GM19324 (cell line): Measurements from ENCODE around the gene GNAZ.
"Not testable (repeated sequence)": the region's sequence is repeated elsewhere in the genome, so short reads cannot be mapped to it uniquely, and the experiment has no call there.

Experiments
- ATAC-seq: cut with Tn5 transposase; IDR thresholded peaks from one replicate; pipeline ENCODE4 v1.9.1; 2021; ENCODE audit warnings: mild to moderate bottlenecking, moderate library complexity; ENCODE audit not compliant: unreplicated experiment, low FRiP score

The GNAZ gene

GRCh38 chr22:23127788-23128187 is 57.5 kb downstream of the GNAZ start:
- no peak for ATAC-seq

- ATAC-seq: peak; percentile 49
These were observed 58.2 kb downstream of the GNAZ start for GRCh38 chr22:23128269-23129108.

GRCh38 chr22:23129149-23129548 is 58.8 kb downstream of the GNAZ start:
- no peak for ATAC-seq

- ATAC-seq: no peak
These were observed 60.4 kb downstream of the GNAZ start for GRCh38 chr22:23130697-23131096.

- ATAC-seq: no peak
These were observed 61.6 kb downstream of the GNAZ start for GRCh38 chr22:23131931-23132330.

- ATAC-seq: no peak
These were observed 62.2 kb downstream of the GNAZ start for GRCh38 chr22:23132376-23133091.

- ATAC-seq: no peak
These were observed 63.6 kb downstream of the GNAZ start for GRCh38 chr22:23133922-23134321.

- not testable (repeated sequence) for ATAC-seq
These were observed 66.7 kb downstream of the GNAZ start for GRCh38 chr22:23136991-23137390.

GRCh38 chr22:23137468-23137867 is 67.1 kb downstream of the GNAZ start:
- no peak for ATAC-seq

GRCh38 chr22:23137905-23138561 is 67.7 kb downstream of the GNAZ start:
- peak; percentile 46 for ATAC-seq

- no peak for ATAC-seq
These were observed 68.5 kb downstream of the GNAZ start for GRCh38 chr22:23138584-23139435.

- no peak for ATAC-seq
These were observed 70.1 kb downstream of the GNAZ start for GRCh38 chr22:23140385-23140784.

GRCh38 chr22:23142546-23143105 is 72.3 kb downstream of the GNAZ start:
- no peak for ATAC-seq

- ATAC-seq: no peak
These were observed 72.8 kb downstream of the GNAZ start for GRCh38 chr22:23143119-23143518.

GRCh38 chr22:23144432-23144831 is 74.1 kb downstream of the GNAZ start:
- no peak for ATAC-seq

- ATAC-seq: peak; percentile 28
These were observed 74.9 kb downstream of the GNAZ start, which contains the start of gene RAB36 for GRCh38 chr22:23144932-23145877. RAB36 (plus strand) TSS chr22:23145477; CDS start chr22:23146617, 1,140 bp downstream.

- no peak for ATAC-seq
These were observed 75.7 kb downstream of the GNAZ start for GRCh38 chr22:23145878-23146470.

- no peak for ATAC-seq
These were observed 76.3 kb downstream of the GNAZ start for GRCh38 chr22:23146478-23147205.
